ENCODE measurements around the gene KCNJ15. TPM values are rescaled to one million over a fixed set of nuclear protein-coding genes. Genes with fewer than 3 reads are reported as not detected.

The KCNJ15 gene
- total and polyA plus RNA-seq, 10 of the 15 experiments (the other 5 are each of a cell fraction or from before 2014, with no cell fraction given), result 0.05 to 2.7 (median 0.33) TPM; not detected in 6

DNA sequence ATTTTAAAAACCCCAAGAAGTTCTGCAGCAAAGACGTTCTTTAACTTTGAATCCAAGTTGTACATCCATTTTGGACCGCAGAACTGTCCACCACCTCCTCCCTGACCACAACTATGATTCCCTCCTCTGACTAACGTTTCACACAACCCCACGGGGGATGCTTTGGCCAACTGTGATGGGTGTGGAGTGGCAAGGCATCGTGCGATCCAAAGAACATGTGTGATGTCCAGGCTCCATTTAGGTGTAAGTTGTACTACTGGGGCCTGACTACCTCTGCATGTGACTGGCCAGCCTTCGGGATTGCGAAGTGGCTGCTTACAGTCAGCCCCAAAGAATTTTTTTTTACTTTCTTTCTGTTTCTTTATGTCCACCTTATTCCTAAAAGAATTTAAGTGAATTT, 6.7 kb downstream of the KCNJ15 start:
- no peak for TF ChIP-seq RAD51 (IDR thresholded peaks at IDR 0.05)
- no peak for TF ChIP-seq KDM1A (IDR thresholded peaks at IDR 0.05; ENCODE audit: borderline replicate concordance)
- no peak for TF ChIP-seq POLR2AphosphoS5 (IDR thresholded peaks at IDR 0.05; ENCODE audit: low read length)
- TF ChIP-seq KLF5 (IDR thresholded peaks at IDR 0.05; ENCODE audit: partially characterized antibody), result no peak
- no peak for TF ChIP-seq MEF2B (IDR thresholded peaks at IDR 0.05; ENCODE audit: partially characterized antibody, poor library complexity, severe bottlenecking)
- TF ChIP-seq YY1 (IDR thresholded peaks at IDR 0.05; ENCODE audit: low read depth, low read length), result no peak
- TF ChIP-seq HDGF (IDR thresholded peaks at IDR 0.05), result no peak
- no peak for TF ChIP-seq TCF7 (IDR thresholded peaks at IDR 0.05; ENCODE audit: borderline replicate concordance)
- Histone ChIP-seq H3K4me2 (ENCODE audit: control insufficient read depth, insufficient read depth) (no peak overlapping the region), H3K27ac (ENCODE audit: control insufficient read depth, insufficient read depth) (no peak overlapping the region), H2AFZ (ENCODE audit: control insufficient read depth, low read depth, low read length) (no peak overlapping the region), H4K20me1 (ENCODE audit: control insufficient read depth, insufficient read depth) (no peaks in the 10 kb centered on the region), H3K9me3 (replicated peaks; ENCODE audit: control insufficient read depth, insufficient read depth, low read length) (no peaks in the 10 kb centered on the region; the same call in 2 of the 3 replicates), H3K27me3 (replicated peaks in 1 of 2; ENCODE audit: control insufficient read depth in 2 of 2, insufficient read depth in 2 of 2, low read length in 1 of 2) (no peaks in the 10 kb centered on the region; a peak in 1 of 4 replicates), H3K36me3 (ENCODE audit: control insufficient read depth in 2 of 2, insufficient read depth in 2 of 2, low read length in 1 of 2) (no peaks in the 10 kb centered on the region), H3K4me3 (no peak overlapping the region), H3K79me2 (ENCODE audit: control insufficient read depth, insufficient read depth, low read length) (no peaks in the 10 kb centered on the region), H3K4me1 (ENCODE audit: control insufficient read depth, insufficient read depth, low read length) (peaks cover 9% of the 10 kb centered on the region), H3K9ac (ENCODE audit: control insufficient read depth, insufficient read depth, low read length) (no peak overlapping the region)
- WGBS (ENCODE audit: insufficient coverage, insufficient replicate concordance, low lambda C conversion rate, missing lambda C conversion rate), result 52% methylated on average over 8 of the region's 8 CpGs
- POLR2A ChIA-PET, result no interaction called here
- RAD21 ChIA-PET (ENCODE audit: unreplicated experiment), result no interaction called here
- in situ Hi-C loops (cut with MboI) (loop anchor here (10.0 kb wide), 1 partner anchor 1009 kb away; no protein-coding TSS in a partner anchor), intact Hi-C loops (cut with micrococcal nuclease; ENCODE audit: unreplicated experiment) (no loop called here)
- no peak for DNase-seq (ENCODE audit: low read depth, low spot score)
- CTCF ChIA-PET, result interaction anchor here (1.0 kb wide), 1 partner anchor 45 kb away, joined by 3 read pairs; no protein-coding TSS in a partner anchor
- SMC1A ChIA-PET (ENCODE audit: uncharacterized antibody, unreplicated experiment), result no interaction called here
- BruUV-seq (replicated peaks), result no TSS peak
- no peak for FAIRE-seq
- no peak for ATAC-seq

DNA sequence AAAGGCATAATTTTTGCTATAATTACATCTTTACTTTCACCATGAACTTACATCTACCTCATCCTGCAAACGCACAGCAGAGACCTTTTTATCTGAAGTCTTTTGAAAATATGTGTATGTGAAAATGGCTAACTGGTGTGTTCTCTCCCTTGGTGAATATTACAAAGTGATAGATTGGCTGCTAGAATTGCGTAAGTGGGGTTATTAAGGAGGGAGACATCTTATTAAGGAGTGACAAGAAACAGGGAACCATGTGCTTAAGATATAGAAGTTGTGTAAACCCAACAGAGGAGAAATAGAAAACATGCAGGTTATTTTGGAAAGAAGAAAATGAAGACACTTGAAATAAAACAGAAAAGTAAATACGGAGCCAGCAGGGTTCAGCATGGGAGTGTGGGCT, 7.8 kb downstream of the KCNJ15 start:
- no peak for DNase-seq (ENCODE audit: low read depth, low spot score)
- Histone ChIP-seq H3K9ac (ENCODE audit: control insufficient read depth, insufficient read depth, low read length) (no peak overlapping the region), H3K4me3 (no peak overlapping the region), H3K36me3 (ENCODE audit: control insufficient read depth in 2 of 2, insufficient read depth in 2 of 2, low read length in 1 of 2) (no peaks in the 10 kb centered on the region), H4K20me1 (ENCODE audit: control insufficient read depth, insufficient read depth) (no peaks in the 10 kb centered on the region), H3K27ac (ENCODE audit: control insufficient read depth, insufficient read depth) (no peak overlapping the region), H3K4me1 (ENCODE audit: control insufficient read depth, insufficient read depth, low read length) (peaks cover 14% of the 10 kb centered on the region), H3K27me3 (replicated peaks in 1 of 2; ENCODE audit: control insufficient read depth in 2 of 2, insufficient read depth in 2 of 2, low read length in 1 of 2) (no peaks in the 10 kb centered on the region), H3K79me2 (ENCODE audit: control insufficient read depth, insufficient read depth, low read length) (no peaks in the 10 kb centered on the region), H3K4me2 (ENCODE audit: control insufficient read depth, insufficient read depth) (no peak overlapping the region), H3K9me3 (replicated peaks; ENCODE audit: control insufficient read depth, insufficient read depth, low read length) (no peaks in the 10 kb centered on the region; the same call in 2 of the 3 replicates), H2AFZ (ENCODE audit: control insufficient read depth, low read depth, low read length) (no peak overlapping the region)
- no peak for ATAC-seq
- RAD21 ChIA-PET (ENCODE audit: unreplicated experiment), result no interaction called here
- SMC1A ChIA-PET (ENCODE audit: uncharacterized antibody, unreplicated experiment), result no interaction called here
- TF ChIP-seq TCF7 (IDR thresholded peaks at IDR 0.05; ENCODE audit: borderline replicate concordance), result no peak
- no peak for TF ChIP-seq JUND (IDR thresholded peaks at IDR 0.05; ENCODE audit: low read depth, low read length)
- no peak for TF ChIP-seq ZBED1 (IDR thresholded peaks at IDR 0.05; ENCODE audit: borderline replicate concordance)
- TF ChIP-seq LARP7 (IDR thresholded peaks at IDR 0.05), result no peak
- no peak for TF ChIP-seq RB1 (IDR thresholded peaks at IDR 0.05; ENCODE audit: borderline replicate concordance)
- in situ Hi-C loops (cut with MboI) (loop anchor here (10.0 kb wide), 1 partner anchor 1010 kb away; no protein-coding TSS in a partner anchor), intact Hi-C loops (cut with micrococcal nuclease; ENCODE audit: unreplicated experiment) (no loop called here)
- no peak for FAIRE-seq
- POLR2A ChIA-PET, result no interaction called here
- 65% methylated on average over 3 of the region's 3 CpGs for WGBS (ENCODE audit: insufficient coverage, insufficient replicate concordance, low lambda C conversion rate, missing lambda C conversion rate)
- CTCF ChIA-PET, result no interaction called here
- no TSS peak for BruUV-seq (replicated peaks)

Measured in GM12878 (cell line).